ENCODE measurements around the gene PEA15. TPM values are rescaled to one million over a fixed set of nuclear protein-coding genes. Genes with fewer than 3 reads are reported as not detected.

PEA15 gene
- total and polyA plus RNA-seq, 2 donors (not counting 1 experiment from before 2014, with no cell fraction given), result 108 to 871 TPM

DNA sequence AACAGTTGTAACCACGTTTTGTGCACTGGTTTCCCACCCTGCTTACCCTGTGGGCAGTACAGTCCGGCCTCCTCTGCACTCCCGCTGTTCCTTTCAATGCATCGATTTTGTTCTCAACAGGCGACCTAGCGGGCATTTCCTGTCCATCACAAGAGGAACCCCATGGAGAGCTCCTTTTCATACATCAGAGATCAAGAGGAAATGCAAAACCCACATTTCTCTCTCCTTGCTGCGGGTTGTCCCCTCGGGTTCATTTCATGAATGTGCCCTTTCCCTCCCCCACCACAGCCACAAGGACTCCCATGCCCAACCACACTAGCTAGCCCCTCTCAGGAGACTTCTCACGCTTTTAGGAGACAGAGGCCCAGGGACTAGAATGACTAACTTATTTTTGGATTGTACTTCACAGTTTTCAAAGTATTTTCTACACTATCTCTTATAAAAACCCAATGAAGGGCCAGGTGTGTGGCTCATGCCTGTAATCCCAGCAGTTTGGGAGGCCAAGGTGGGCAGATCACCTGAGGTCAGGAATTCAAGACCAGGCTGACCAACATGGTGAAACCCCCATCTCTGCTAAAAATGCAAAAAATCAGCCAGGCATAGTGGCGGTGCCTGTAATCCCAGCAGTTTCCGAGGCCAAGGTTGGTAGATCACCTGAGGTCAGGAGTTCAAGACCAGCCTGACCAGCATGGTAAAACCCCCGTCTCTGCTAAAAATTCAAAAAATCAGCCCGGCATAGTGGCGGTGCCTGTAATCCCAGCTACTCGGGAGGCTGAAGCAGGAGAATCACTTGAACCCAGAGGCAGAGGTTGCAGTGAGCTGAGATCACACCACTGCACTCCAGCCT is 35.4 kb upstream of the PEA15 start:
- H3K36me3 ChIP-seq (ENCODE audit: control insufficient read depth, insufficient read depth, low read length), result no peaks in the 10 kb centered on the region
- no peak overlapping the region for H3K4me3 ChIP-seq (replicated peaks in 1 of 4; ENCODE audit: control extremely low read depth in 1 of 4, insufficient read depth in 1 of 4, low read depth in 3 of 4, low read length in 4 of 4)
- H3K9me3 ChIP-seq (ENCODE audit: control insufficient read depth, insufficient read depth, low read depth, low read length), result no peaks in the 10 kb centered on the region
- H3K4me1 ChIP-seq (ENCODE audit: control insufficient read depth, extremely low read depth, insufficient read depth, low read length), result no peaks in the 10 kb centered on the region
- H3K4me2 ChIP-seq (ENCODE audit: extremely low read depth, insufficient read depth, low read length), result no peak overlapping the region
- TF ChIP-seq EZH2 (IDR thresholded peaks at IDR 0.05; ENCODE audit: low read length, missing control alignments), result no peak
- H3K27me3 ChIP-seq (ENCODE audit: control insufficient read depth, insufficient read depth, low read length), result no peaks in the 10 kb centered on the region
- H2AFZ ChIP-seq (ENCODE audit: low read length), result no peak overlapping the region
- no peaks in the 10 kb centered on the region for H3K79me2 ChIP-seq (ENCODE audit: control insufficient read depth, insufficient read depth, low read length)
- H4K20me1 ChIP-seq (ENCODE audit: control insufficient read depth, extremely low read depth, insufficient read depth, low read length), result no peaks in the 10 kb centered on the region
- no peak for DNase-seq (ENCODE audit: low read depth in 2 of 2)
- no peak overlapping the region for H3K9ac ChIP-seq (ENCODE audit: insufficient read depth, low read length)
- no peak overlapping the region for H3K27ac ChIP-seq (ENCODE audit: insufficient read depth, low read length)

DNA sequence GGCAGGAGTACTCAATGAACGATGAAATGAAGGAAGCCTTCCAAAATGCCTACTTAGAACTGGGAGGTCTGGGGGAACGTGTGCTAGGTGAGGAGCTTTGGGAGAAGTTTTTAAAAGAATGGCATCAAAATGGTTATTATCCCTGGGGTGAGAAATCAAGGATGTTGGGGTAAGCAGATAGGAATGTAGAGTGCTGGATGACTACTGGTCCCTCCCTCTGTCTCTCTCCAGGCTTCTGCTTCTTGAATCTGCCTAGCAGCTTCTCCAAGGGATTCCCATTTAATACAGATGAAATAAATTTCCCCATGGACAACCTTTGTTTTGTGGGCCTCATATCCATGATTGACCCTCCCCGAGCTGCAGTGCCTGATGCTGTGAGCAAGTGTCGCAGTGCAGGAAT is 33.8 kb upstream of the PEA15 start:
- Histone ChIP-seq H3K4me1 (ENCODE audit: control insufficient read depth, extremely low read depth, insufficient read depth, low read length) (no peaks in the 10 kb centered on the region), H3K36me3 (ENCODE audit: control insufficient read depth, insufficient read depth, low read length) (no peaks in the 10 kb centered on the region), H3K4me3 (replicated peaks in 1 of 4; ENCODE audit: control extremely low read depth in 1 of 4, insufficient read depth in 1 of 4, low read depth in 3 of 4, low read length in 4 of 4) (no peak overlapping the region), H3K79me2 (ENCODE audit: control insufficient read depth, insufficient read depth, low read length) (no peaks in the 10 kb centered on the region), H3K27me3 (ENCODE audit: control insufficient read depth, insufficient read depth, low read length) (no peaks in the 10 kb centered on the region), H3K27ac (ENCODE audit: insufficient read depth, low read length) (no peak overlapping the region), H4K20me1 (ENCODE audit: control insufficient read depth, extremely low read depth, insufficient read depth, low read length) (no peaks in the 10 kb centered on the region), H2AFZ (ENCODE audit: low read length) (no peak overlapping the region), H3K4me2 (ENCODE audit: extremely low read depth, insufficient read depth, low read length) (no peak overlapping the region), H3K9ac (ENCODE audit: insufficient read depth, low read length) (no peak overlapping the region), H3K9me3 (ENCODE audit: control insufficient read depth, insufficient read depth, low read depth, low read length) (no peaks in the 10 kb centered on the region)
- DNase-seq (ENCODE audit: low read depth in 2 of 2), result peak in 1 of 2 donors; percentile 52
- TF ChIP-seq, protein P1, sequence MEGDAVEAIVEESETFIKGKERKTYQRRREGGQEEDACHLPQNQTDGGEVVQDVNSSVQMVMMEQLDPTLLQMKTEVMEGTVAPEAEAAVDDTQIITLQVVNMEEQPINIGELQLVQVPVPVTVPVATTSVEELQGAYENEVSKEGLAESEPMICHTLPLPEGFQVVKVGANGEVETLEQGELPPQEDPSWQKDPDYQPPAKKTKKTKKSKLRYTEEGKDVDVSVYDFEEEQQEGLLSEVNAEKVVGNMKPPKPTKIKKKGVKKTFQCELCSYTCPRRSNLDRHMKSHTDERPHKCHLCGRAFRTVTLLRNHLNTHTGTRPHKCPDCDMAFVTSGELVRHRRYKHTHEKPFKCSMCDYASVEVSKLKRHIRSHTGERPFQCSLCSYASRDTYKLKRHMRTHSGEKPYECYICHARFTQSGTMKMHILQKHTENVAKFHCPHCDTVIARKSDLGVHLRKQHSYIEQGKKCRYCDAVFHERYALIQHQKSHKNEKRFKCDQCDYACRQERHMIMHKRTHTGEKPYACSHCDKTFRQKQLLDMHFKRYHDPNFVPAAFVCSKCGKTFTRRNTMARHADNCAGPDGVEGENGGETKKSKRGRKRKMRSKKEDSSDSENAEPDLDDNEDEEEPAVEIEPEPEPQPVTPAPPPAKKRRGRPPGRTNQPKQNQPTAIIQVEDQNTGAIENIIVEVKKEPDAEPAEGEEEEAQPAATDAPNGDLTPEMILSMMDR (conservative IDR thresholded peaks at IDR 0.05 in 1 of 2, IDR thresholded peaks at IDR 0.05 in 1 of 2; ENCODE audit: low read depth in 1 of 2, low read length in 2 of 2), result no peak
- TF ChIP-seq EZH2 (IDR thresholded peaks at IDR 0.05; ENCODE audit: low read length, missing control alignments), result no peak

DNA sequence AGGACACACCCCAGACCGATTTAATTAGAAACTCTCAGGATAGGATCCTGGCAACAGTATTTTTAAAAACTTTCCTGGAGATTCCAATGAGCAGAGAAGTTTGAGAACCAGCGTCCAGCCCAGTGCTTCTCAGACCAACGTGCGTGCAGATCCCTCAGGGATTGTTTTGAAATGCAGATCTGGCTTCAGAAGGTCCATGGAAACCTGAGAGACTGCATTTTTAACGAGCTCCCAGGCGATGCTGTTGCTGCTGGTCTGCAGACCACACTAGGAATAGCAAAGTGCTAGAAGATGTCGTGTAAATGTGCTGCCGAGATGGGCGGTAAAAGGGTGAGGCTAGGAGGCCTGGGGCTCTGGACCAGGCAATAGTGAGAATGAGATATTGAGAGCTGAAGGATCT is 33.2 kb upstream of the PEA15 start:
- H3K4me3 ChIP-seq (replicated peaks in 1 of 4; ENCODE audit: control extremely low read depth in 1 of 4, insufficient read depth in 1 of 4, low read depth in 3 of 4, low read length in 4 of 4), result no peak overlapping the region
- no peak overlapping the region for H3K4me2 ChIP-seq (ENCODE audit: extremely low read depth, insufficient read depth, low read length)
- no peak overlapping the region for H3K9ac ChIP-seq (ENCODE audit: insufficient read depth, low read length)
- H3K79me2 ChIP-seq (ENCODE audit: control insufficient read depth, insufficient read depth, low read length), result no peaks in the 10 kb centered on the region
- TF ChIP-seq, protein P1 (conservative IDR thresholded peaks at IDR 0.05 in 1 of 2, IDR thresholded peaks at IDR 0.05 in 1 of 2; ENCODE audit: low read depth in 1 of 2, low read length in 2 of 2), result no peak
- no peak for TF ChIP-seq EZH2 (IDR thresholded peaks at IDR 0.05; ENCODE audit: low read length, missing control alignments)
- H3K9me3 ChIP-seq (ENCODE audit: control insufficient read depth, insufficient read depth, low read depth, low read length), result no peaks in the 10 kb centered on the region
- DNase-seq (ENCODE audit: low read depth in 2 of 2), result no peak
- H4K20me1 ChIP-seq (ENCODE audit: control insufficient read depth, extremely low read depth, insufficient read depth, low read length), result no peaks in the 10 kb centered on the region
- no peaks in the 10 kb centered on the region for H3K36me3 ChIP-seq (ENCODE audit: control insufficient read depth, insufficient read depth, low read length)
- H2AFZ ChIP-seq (ENCODE audit: low read length), result no peak overlapping the region
- H3K4me1 ChIP-seq (ENCODE audit: control insufficient read depth, extremely low read depth, insufficient read depth, low read length), result no peaks in the 10 kb centered on the region
- H3K27me3 ChIP-seq (ENCODE audit: control insufficient read depth, insufficient read depth, low read length), result no peaks in the 10 kb centered on the region
- no peak overlapping the region for H3K27ac ChIP-seq (ENCODE audit: insufficient read depth, low read length)
